ENCODE data around the gene HYAL4. TPM values are rescaled to one million over a fixed set of nuclear protein-coding genes. Genes with fewer than 3 reads are reported as not detected.

HYAL4 gene
- polyA plus RNA-seq, 1 donor from 2014 or later = not detected

- Histone ChIP-seq H3K27ac (ENCODE audit: low read length) (no peak overlapping the region), H2AFZ (ENCODE audit: low read depth, low read length) (no peak overlapping the region), H3K36me3 (ENCODE audit: insufficient read depth, low read length) (no peaks in the 10 kb centered on the region), H4K20me1 (ENCODE audit: insufficient read depth) (no peaks in the 10 kb centered on the region), H3K4me2 (ENCODE audit: low read length) (no peak overlapping the region), H3K9me3 (ENCODE audit: low read length) (no peaks in the 10 kb centered on the region), H3K79me2 (replicated peaks; ENCODE audit: insufficient read depth, low read length) (no peaks in the 10 kb centered on the region), H3K9ac (ENCODE audit: low read length) (no peak overlapping the region), H3F3A (ENCODE audit: insufficient read depth, low read length, poor library complexity, severe bottlenecking) (no peaks in the 10 kb centered on the region), H3K9me2 (ENCODE audit: insufficient read depth, low read length) (no peaks in the 10 kb centered on the region), H3K27me3 (ENCODE audit: insufficient read depth, low read depth, low read length) (no peaks in the 10 kb centered on the region), H3K4me3 (ENCODE audit: low read length) (no peak overlapping the region)
- TF ChIP-seq RAD21 (conservative IDR thresholded peaks at IDR 0.05) = no peak
Observed at GRCh38 chr7:123846217-123846891, 1.4 kb downstream of the HYAL4 start.

- Histone ChIP-seq H3K9ac (ENCODE audit: low read length) (no peak overlapping the region), H4K20me1 (ENCODE audit: insufficient read depth) (no peaks in the 10 kb centered on the region), H2AFZ (ENCODE audit: low read depth, low read length) (no peak overlapping the region), H3F3A (ENCODE audit: insufficient read depth, low read length, poor library complexity, severe bottlenecking) (no peaks in the 10 kb centered on the region), H3K79me2 (replicated peaks; ENCODE audit: insufficient read depth, low read length) (no peaks in the 10 kb centered on the region), H3K4me2 (ENCODE audit: low read length) (no peak overlapping the region), H3K9me2 (ENCODE audit: insufficient read depth, low read length) (no peaks in the 10 kb centered on the region), H3K9me3 (ENCODE audit: low read length) (no peaks in the 10 kb centered on the region), H3K36me3 (ENCODE audit: insufficient read depth, low read length) (no peaks in the 10 kb centered on the region), H3K27ac (ENCODE audit: low read length) (no peak overlapping the region), H3K27me3 (ENCODE audit: insufficient read depth, low read depth, low read length) (no peaks in the 10 kb centered on the region), H3K4me3 (ENCODE audit: low read length) (no peak overlapping the region)
- TF ChIP-seq POLR2AphosphoS5 (IDR thresholded peaks at IDR 0.05) (no peak), EP300 (conservative IDR thresholded peaks at IDR 0.05; ENCODE audit: poor library complexity, severe bottlenecking) (no peak), EZH2 (IDR thresholded peaks at IDR 0.05; ENCODE audit: borderline replicate concordance, insufficient read depth, low read length, poor library complexity, severe bottlenecking) (no peak), MXI1 (conservative IDR thresholded peaks at IDR 0.05; ENCODE audit: poor library complexity, severe bottlenecking) (no peak), SMC3 (conservative IDR thresholded peaks at IDR 0.05; ENCODE audit: poor library complexity) (no peak), REST (IDR thresholded peaks at IDR 0.05; ENCODE audit: borderline replicate concordance) (no peak), CTCF (IDR thresholded peaks at IDR 0.05; ENCODE audit: poor library complexity, severe bottlenecking) (no peak), RAD21 (conservative IDR thresholded peaks at IDR 0.05) (no peak), TAF1 (IDR thresholded peaks at IDR 0.05; ENCODE audit: low read depth) (no peak)
Observed at GRCh38 chr7:123847868-123848267, 2.9 kb downstream of the HYAL4 start.
